Pancreas (tissue), 10 donors: ENCODE data around the gene CRYL1. TPM values are rescaled to one million over a fixed set of nuclear protein-coding genes. Genes with fewer than 3 reads are reported as not detected.

ENCODE experiments used
- ATAC-seq, 4 donors: fragments of 200-7000 bp; cut with Tn5 transposase; one replicate each; pipeline versions ENCODE4 v1.8.0 to v1.9.1; 2020; ENCODE audit warnings: mild to moderate bottlenecking in 4 of 4, moderate library complexity in 4 of 4
- DNase-seq, 6 donors: peaks; one replicate each; pipeline ENCODE4 v3.0.0-alpha.2; 2020
- FAIRE-seq: peaks from 2 replicates; lab custom pipeline; 2012; peaks lifted over from hg19 to GRCh38; lab: Jason Lieb, UNC
- H3K27ac ChIP-seq, 4 donors: fragments of 200-600 bp; sonication (generic); 1 replicate in 3 of 4; 2 replicates in 1 of 4; pipeline versions ENCODE4 v1.5.0 to v1.8.0; 2020
- H3K27me3 ChIP-seq, 4 donors: fragments of 200-600 bp; one replicate each; pipeline ENCODE4 v1.8.0; 2021
- H3K36me3 ChIP-seq, 3 donors: fragments of 200-600 bp; sonication (generic) in 1 of 3; one replicate each; pipeline versions ENCODE4 v1.5.0 to v1.8.0; 2020 to 2021
- H3K4me1 ChIP-seq, 3 donors: fragments of 200-600 bp; one replicate each; pipeline ENCODE4 v1.8.0; 2021
- H3K4me3 ChIP-seq, 4 donors: fragments of 200-600 bp; sonication (generic) in 2 of 4; one replicate each; pipeline versions ENCODE4 v1.5.0 to v1.8.0; 2020 to 2021
- H3K9me3 ChIP-seq, 4 donors: fragments of 200-600 bp; one replicate each; pipeline ENCODE4 v1.8.0; 2021
- CTCF ChIP-seq, 4 donors: fragments of 200-600 bp; sonication (generic) in 3 of 4; IDR thresholded peaks; one replicate each; pipeline versions ENCODE4 v1.5.0 to v1.8.0; 2021; ENCODE audit warnings: antibody characterized with exemption in 4 of 4
- WGBS, 2 donors: extraction: QIAGEN DNeasy Blood & Tissue Kit; methylation state at CpG; one replicate each; pipeline ENCODE4 v1.1.7; 2013; 5-methylcytosine and 5-hydroxymethylcytosine counted together
- intact Hi-C, 3 donors: fragments of 100-400 bp; cut with DNase I; formaldehyde crosslinking; loops; one replicate each; pipeline versions ENCODE4 v1.11.1 to v1.14.2; 2022
- polyA plus RNA-seq, 2 donors: library from polyadenylated mRNA; stranded (reverse); fragments of 200-250 nt; gene quantifications; one replicate each; pipeline ENCODE4 v1.2.3, GENCODE V29; 2013
- total RNA-seq, 6 donors: library from RNA; stranded (reverse); fragmentation: NEBNext Ultra II Directional in 4 of 6; extraction: Animal tissue kit (Norgen Biotek cat#: 25700) in 4 of 6; gene quantifications; one replicate each; pipeline versions ENCODE4 v1.2.1 to v1.2.4, GENCODE V29; 2021 to 2023
- donor health status: healthy with polysubstance abuse.
- donor health status: DM: no; HTN: no; CAD: no; lungs with moderate emphysema.
- donor health status: DM: no; HTN: no; CAD: no.
- donor health status: control.
- donor health status: control.
- donor health status: Bipolar disorder and iron deficiency.
- donor health status: DM: yes; HTN: yes; CAD: no.
- donor health status: DM: no; HTN: no; CAD: no.
- donor health status: DM: no; HTN: no; CAD: no.
- donor health status: DM: yes; HTN: yes; CAD: no.

Gene CRYL1
- total and polyA plus RNA-seq, 8 donors, result 12.8 to 31.7 (median 19.3) TPM

GRCh38 chr13:20415694-20416107 lies 110.0 kb downstream of the CRYL1 start:
- intact Hi-C loops, result no loop called here
- H3K36me3 ChIP-seq, result no peaks in the 10 kb centered on the region
- no peak overlapping the region for H3K27ac ChIP-seq
- FAIRE-seq (no peak), DNase-seq (no peak), ATAC-seq (no peak)
- TF ChIP-seq CTCF (IDR thresholded peaks at IDR 0.05), result no peak
- H3K27me3 ChIP-seq, result no peaks in the 10 kb centered on the region
- 96 to 98% methylated on average over 27 of the region's 27 CpGs for WGBS, 2 donors
- H3K9me3 ChIP-seq, result no peaks in the 10 kb centered on the region
- H3K4me1 ChIP-seq, result peaks cover 0 to 3% (median 0%) of the 10 kb centered on the region in 3 donors
- H3K4me3 ChIP-seq, result no peak overlapping the region

- H3K27me3 ChIP-seq, result no peaks in the 10 kb centered on the region
- no peaks in the 10 kb centered on the region for H3K36me3 ChIP-seq
- intact Hi-C loops, result no loop called here
- no peak for ATAC-seq
- WGBS, 2 donors, result 80 to 81% methylated on average over 30 to 31 of the region's 31 CpGs
- no peak overlapping the region for H3K4me3 ChIP-seq
- peaks cover 0 to 3% (median 0%) of the 10 kb centered on the region in 3 donors for H3K4me1 ChIP-seq
- no peak overlapping the region for H3K27ac ChIP-seq
- no peak for TF ChIP-seq CTCF (IDR thresholded peaks at IDR 0.05)
- no peak for FAIRE-seq
- DNase-seq, result no peak
- no peaks in the 10 kb centered on the region for H3K9me3 ChIP-seq
Measured at GRCh38 chr13:20415306-20415679, 110.4 kb downstream of the CRYL1 start.

GRCh38 chr13:20414546-20415305 lies 110.9 kb downstream of the CRYL1 start:
- Histone ChIP-seq H3K4me1 (no peaks in the 10 kb centered on the region), H3K27ac (no peak overlapping the region), H3K9me3 (no peaks in the 10 kb centered on the region), H3K36me3 (no peaks in the 10 kb centered on the region), H3K4me3 (no peak overlapping the region), H3K27me3 (no peaks in the 10 kb centered on the region)
- TF ChIP-seq CTCF (IDR thresholded peaks at IDR 0.05), result no peak
- intact Hi-C loops, result no loop called here
- DNase-seq, result peak in 1 of 6 donors; percentile 60
- FAIRE-seq, result no peak
- 72 to 73% methylated on average over 37 to 45 of the region's 45 CpGs for WGBS, 2 donors
- no peak for ATAC-seq

- Histone ChIP-seq H3K4me3 (no peak overlapping the region), H3K4me1 (no peaks in the 10 kb centered on the region), H3K27ac (no peak overlapping the region), H3K27me3 (no peaks in the 10 kb centered on the region), H3K36me3 (no peaks in the 10 kb centered on the region), H3K9me3 (no peaks in the 10 kb centered on the region)
- TF ChIP-seq CTCF (IDR thresholded peaks at IDR 0.05), result no peak
- intact Hi-C loops, result no loop called here
- no peak for FAIRE-seq
- WGBS, 2 donors, result 92 to 93% methylated on average over 7 of the region's 7 CpGs
- ATAC-seq, result no peak
- DNase-seq, result no peak
Measured at GRCh38 chr13:20412691-20413355, 112.8 kb downstream of the CRYL1 start.
